Activated CD4-positive, alpha-beta memory T cell treated with anti-CD3 and anti-CD28 coated beads, Interleukin-2, amount 10 ng/mL, durations not matched to agents 7 days and 5 days (primary cell): ENCODE measurements around the gene EFS. TPM values are rescaled to one million over a fixed set of nuclear protein-coding genes. Genes with fewer than 3 reads are reported as not detected.
"Not testable (repeated sequence)": the region's sequence is repeated elsewhere in the genome, so short reads cannot be mapped to it uniquely, and the experiment has no call there.

Experiments
- CTCF ChIA-PET: fragments of 350-600 bp; sonication (Branson Sonifier 250); formaldehyde crosslinking; loops from one replicate; lab custom pipeline; 2021; ENCODE audit warnings: antibody characterized with exemption, inconsistent platforms; lab: Charles Lee
- POLR2A ChIA-PET: fragments of 350-600 bp; sonication (Branson Sonifier 250); formaldehyde crosslinking; loops from one replicate; lab custom pipeline; 2021; ENCODE audit warnings: antibody characterized with exemption; lab: Charles Lee
- DNase-seq: peaks from one replicate; pipeline ENCODE4 v3.0.0-alpha.2; 2020
- H3K27ac Mint-ChIP-seq: one replicate; pipeline ENCODE4 v1.8.0; 2021; ENCODE audit warnings: mild to moderate bottlenecking, mixed read lengths
- H3K27me3 Mint-ChIP-seq: one replicate; pipeline ENCODE4 v1.8.0; 2021; ENCODE audit warnings: mixed read lengths
- H3K36me3 Mint-ChIP-seq: one replicate; pipeline ENCODE4 v1.8.0; 2021; ENCODE audit warnings: low read depth, mixed read lengths
- H3K4me1 Mint-ChIP-seq: one replicate; pipeline ENCODE4 v1.8.0; 2021; ENCODE audit warnings: mixed read lengths
- H3K4me3 Mint-ChIP-seq: one replicate; pipeline ENCODE4 v1.8.0; 2021; ENCODE audit warnings: mild to moderate bottlenecking, mixed read lengths
- H3K9me3 Mint-ChIP-seq: one replicate; pipeline ENCODE4 v1.8.0; 2021; ENCODE audit warnings: mixed read lengths
- total RNA-seq, 2 experiments: library from RNA; stranded (reverse); gene quantifications; one replicate each; pipeline ENCODE4 v1.2.3, GENCODE V29; 2021

EFS gene
- total RNA-seq, 2 experiments from 2014 or later: not detected

DNA sequence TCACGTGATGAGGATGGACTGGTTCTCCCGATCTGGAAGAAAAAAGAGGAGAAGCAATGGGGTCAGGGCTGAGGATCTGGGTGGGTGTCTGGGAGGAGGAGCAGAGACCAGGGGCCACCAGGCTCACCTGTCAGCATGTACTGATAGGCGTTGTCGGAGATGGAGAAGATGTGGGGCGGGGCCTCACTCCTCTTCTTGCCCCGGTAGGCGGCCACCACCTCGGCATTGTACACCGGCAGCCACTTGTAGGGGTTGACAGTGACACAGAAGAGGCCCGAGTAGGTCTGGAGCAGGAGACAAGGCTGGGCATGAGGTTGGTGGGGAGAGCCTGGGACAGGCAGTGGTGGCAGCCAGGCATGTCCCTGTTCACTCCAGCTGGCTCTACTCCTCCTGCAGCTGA, 40.1 kb upstream of the EFS start:
- Mint-ChIP-seq H3K9me3 (no peaks in the 10 kb centered on the region), H3K4me1 (peaks cover 1% of the 10 kb centered on the region), H3K27ac (no peak overlapping the region), H3K36me3 (no peaks in the 10 kb centered on the region), H3K27me3 (peaks cover 2% of the 10 kb centered on the region), H3K4me3 (no peak overlapping the region)
- no peak for DNase-seq
- ChIA-PET POLR2A (no interaction called here), CTCF (no interaction called here)

DNA sequence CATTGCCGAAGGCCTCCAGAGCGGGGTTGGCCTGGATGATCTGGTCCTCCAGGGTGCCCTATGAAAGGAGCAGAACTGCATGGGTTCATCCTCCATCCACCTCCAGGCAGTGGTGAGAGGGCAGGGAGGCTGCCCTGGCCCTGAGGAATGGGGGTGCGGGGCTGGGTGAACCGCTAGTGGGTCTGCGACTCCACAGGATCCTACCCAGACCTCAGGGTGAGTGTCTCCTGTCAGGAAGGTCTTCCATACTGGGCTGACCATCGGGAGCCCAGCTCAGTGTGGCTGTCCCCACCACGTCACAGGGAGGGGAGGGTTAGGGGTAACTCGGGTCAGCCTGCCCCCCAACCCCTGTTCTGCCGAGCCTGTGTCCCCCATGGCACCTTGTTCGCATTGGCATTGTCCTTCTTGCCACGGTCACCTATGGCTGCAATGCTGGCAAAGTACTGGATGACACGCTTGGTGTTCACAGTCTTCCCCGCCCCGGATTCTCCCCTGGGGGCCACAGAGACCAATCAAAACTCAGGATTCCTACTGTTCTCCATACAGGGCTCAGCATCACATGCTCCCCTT, 39.4 kb upstream of the EFS start:
- POLR2A ChIA-PET: no interaction called here
- peaks cover 2% of the 10 kb centered on the region for H3K27me3 Mint-ChIP-seq
- H3K4me1 Mint-ChIP-seq: peaks cover 1% of the 10 kb centered on the region
- no peak for DNase-seq
- H3K36me3 Mint-ChIP-seq: no peaks in the 10 kb centered on the region
- CTCF ChIA-PET: no interaction called here
- no peak overlapping the region for H3K4me3 Mint-ChIP-seq
- no peaks in the 10 kb centered on the region for H3K9me3 Mint-ChIP-seq
- H3K27ac Mint-ChIP-seq: no peak overlapping the region

DNA sequence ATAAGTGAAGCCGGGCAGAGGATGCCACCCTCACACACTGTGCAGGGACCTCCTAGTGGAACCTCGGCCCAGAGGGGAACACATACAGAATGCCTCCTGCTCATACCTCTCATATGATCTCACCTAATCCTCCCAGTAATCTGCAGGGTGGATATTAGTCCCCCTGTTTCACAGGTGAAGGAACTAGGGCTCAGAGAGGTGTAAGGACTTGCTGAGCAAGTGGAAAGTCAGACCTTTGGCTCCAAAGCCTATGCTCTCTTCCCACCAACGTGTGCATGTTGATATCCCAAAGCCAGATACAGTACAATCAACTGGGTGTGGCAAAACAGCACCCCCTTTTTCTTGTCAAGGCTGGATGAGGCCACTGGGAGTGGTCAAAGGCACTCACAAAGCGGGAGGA, 38.9 kb upstream of the EFS start:
- H3K4me1 Mint-ChIP-seq: no peaks in the 10 kb centered on the region
- no peak overlapping the region for H3K27ac Mint-ChIP-seq
- H3K4me3 Mint-ChIP-seq: no peak overlapping the region
- ChIA-PET CTCF (no interaction called here), POLR2A (no interaction called here)
- no peaks in the 10 kb centered on the region for H3K36me3 Mint-ChIP-seq
- no peak for DNase-seq
- no peaks in the 10 kb centered on the region for H3K9me3 Mint-ChIP-seq
- H3K27me3 Mint-ChIP-seq: peaks cover 2% of the 10 kb centered on the region

DNA sequence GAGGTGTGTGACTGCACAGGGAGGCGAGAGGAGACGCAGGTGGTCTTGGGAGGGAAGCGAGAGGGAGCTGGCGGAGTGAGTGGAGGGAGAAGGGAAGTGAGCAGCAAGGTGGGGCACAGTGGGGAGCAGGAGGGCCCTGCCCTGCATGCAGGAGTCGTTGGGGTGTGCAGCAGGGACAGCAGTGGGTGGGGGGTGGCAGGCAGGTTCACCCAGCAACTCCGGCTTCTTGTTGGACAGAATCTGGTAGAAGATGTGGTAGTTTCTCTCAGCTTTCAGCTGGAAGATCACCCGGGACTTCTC, 38.1 kb upstream of the EFS start:
- Mint-ChIP-seq H3K27me3 (peaks cover 2% of the 10 kb centered on the region), H3K9me3 (no peaks in the 10 kb centered on the region), H3K4me3 (no peak overlapping the region), H3K4me1 (no peaks in the 10 kb centered on the region), H3K27ac (no peak overlapping the region), H3K36me3 (no peaks in the 10 kb centered on the region)
- ChIA-PET POLR2A (no interaction called here), CTCF (no interaction called here)
- DNase-seq: no peak

DNA sequence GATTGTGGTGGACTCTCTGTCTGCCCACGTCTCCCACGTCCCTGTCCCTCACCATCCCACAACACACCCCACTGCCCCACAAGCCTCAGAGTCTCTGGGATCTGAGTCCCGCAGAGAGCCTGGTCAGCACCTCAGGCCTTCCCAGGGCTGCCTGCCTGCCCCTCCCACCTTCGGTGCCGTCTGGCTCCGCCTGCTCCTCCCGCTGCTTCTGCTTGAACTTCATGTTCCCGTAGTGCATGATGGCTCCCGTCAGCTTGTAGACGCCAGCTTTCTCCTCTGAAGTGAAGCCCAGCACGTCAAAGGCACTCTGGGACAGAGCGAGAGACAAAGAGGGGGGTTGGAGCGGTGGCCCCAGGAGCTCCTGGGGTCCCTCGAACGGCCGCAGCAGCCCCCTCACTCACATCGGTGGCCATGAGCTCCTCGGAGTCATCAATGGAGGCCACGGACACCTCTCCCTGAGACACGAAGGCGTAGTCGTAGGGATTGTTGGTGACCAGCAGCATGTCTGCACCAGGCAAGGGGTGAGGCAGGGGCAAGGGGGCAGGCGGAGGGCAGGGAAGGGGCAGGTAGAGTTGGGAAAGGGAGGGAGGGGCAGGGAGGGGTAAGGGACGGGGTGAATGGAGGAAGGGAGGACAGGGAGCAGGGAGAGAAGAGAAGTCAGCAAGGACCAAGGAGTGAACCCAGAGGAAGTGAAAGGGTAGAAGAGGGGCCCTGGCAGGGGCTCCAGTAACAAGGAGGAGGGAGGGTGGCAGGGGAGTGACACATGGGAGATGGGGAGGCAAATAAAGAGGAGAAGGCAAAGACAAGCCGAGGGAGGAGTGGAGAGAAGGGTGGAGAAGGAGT, 37.5 kb upstream of the EFS start:
- H3K4me3 Mint-ChIP-seq: no peak overlapping the region
- H3K27ac Mint-ChIP-seq: no peak overlapping the region
- H3K4me1 Mint-ChIP-seq: no peaks in the 10 kb centered on the region
- CTCF ChIA-PET: no interaction called here
- no peaks in the 10 kb centered on the region for H3K27me3 Mint-ChIP-seq
- H3K36me3 Mint-ChIP-seq: no peaks in the 10 kb centered on the region
- DNase-seq: no peak
- POLR2A ChIA-PET: no interaction called here
- H3K9me3 Mint-ChIP-seq: no peaks in the 10 kb centered on the region

DNA sequence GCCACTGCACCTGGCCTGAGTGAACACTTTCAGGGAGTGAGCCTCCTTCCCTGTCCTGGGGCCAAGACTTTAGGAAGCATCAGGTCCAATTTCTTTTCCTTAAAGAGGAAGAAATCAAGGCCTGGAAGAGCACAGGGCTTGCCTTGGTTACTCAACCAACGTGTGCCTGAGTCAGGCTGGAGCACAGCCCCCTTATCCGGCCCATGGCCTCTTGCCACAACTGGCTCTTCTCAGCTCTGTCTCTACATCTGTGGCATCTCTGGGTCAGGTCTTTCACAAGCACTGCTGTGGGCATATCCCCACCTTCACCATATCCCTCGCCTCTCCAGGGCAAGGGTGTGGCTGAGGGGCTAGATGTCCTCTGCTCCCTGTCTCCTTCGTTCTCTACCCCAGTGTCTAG, 36.3 kb upstream of the EFS start:
- ChIA-PET POLR2A (no interaction called here), CTCF (no interaction called here)
- no peak for DNase-seq
- Mint-ChIP-seq H3K9me3 (no peaks in the 10 kb centered on the region), H3K4me1 (no peaks in the 10 kb centered on the region), H3K27ac (no peak overlapping the region), H3K36me3 (no peaks in the 10 kb centered on the region), H3K4me3 (no peak overlapping the region), H3K27me3 (no peaks in the 10 kb centered on the region)

DNA sequence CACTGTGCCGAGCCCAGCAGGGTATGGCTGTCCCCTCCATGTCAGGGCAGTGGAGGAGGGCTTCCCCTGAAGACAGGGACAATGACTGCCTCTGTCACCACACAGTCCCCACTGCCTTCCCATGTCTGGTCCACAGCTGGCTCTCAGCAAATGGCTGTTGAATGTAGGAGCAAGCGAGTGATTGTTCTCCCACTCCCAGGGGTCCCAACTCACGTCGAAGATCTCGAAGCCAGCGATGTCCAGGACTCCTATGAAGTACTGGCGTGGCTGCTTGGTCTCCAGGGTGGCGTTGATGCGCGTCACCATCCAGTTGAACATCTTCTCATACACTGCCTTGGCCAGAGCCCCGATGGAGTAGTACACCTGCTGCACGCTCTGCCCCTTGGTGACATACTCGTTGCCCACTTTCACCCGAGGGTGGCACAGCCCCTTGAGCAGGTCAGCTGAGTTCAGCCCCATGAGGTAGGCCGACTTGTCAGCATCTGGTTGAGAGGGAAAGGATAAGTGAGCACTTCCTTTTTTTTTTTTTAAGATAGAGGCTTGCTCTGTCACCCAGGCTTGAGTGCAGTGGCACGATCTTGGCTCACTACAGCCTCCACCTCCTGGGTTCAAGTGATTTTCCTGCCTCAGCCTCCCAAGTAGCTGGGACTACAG, 35.7 kb upstream of the EFS start:
- H3K4me1 Mint-ChIP-seq, H3K9me3 Mint-ChIP-seq, H3K27me3 Mint-ChIP-seq, DNase-seq, CTCF ChIA-PET, H3K4me3 Mint-ChIP-seq, POLR2A ChIA-PET, H3K27ac Mint-ChIP-seq, H3K36me3 Mint-ChIP-seq: not testable (repeated sequence)

DNA sequence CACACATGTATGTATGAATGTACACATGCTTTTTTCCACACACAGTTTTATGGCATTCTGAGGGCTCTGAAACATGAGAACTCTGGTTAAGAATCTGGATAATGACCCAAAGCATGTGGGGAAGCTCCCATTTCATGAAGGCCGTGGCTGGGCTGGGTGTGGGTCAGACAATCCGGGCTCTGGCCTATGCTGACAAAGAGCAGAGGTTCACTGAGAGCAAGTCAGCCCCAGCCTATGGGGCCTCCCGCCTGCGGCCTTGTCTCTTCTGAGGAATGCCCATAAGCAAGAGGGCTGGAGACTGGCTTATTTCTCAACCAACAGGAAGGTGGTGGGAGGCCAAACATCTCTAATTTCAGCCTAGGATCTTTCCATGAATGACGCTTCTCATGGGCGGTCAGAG, 34.6 kb upstream of the EFS start:
- ChIA-PET POLR2A (no interaction called here), CTCF (no interaction called here)

DNA sequence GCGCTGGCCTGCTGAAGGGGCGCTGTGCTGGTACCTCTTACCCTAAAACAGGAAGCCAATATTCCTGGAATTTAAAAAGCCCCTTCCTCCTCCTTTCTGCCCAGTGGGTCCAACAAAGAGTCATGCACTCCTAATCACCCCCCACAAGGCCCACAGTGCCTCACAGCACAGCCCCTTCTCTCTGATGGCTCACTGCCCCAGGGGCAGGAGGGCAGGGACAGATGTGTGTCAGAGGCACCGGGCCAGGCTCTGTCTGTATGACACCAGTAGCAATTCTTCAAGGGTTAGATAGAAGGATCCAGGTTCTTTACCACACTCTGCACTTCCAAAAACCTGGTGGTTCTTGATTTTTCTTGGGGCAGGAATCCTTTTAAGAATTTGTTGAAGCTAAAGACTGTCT, 34.2 kb upstream of the EFS start:
- H3K27ac Mint-ChIP-seq: no peak overlapping the region
- POLR2A ChIA-PET: no interaction called here
- no peaks in the 10 kb centered on the region for H3K36me3 Mint-ChIP-seq
- CTCF ChIA-PET: no interaction called here
- no peak overlapping the region for H3K4me3 Mint-ChIP-seq
- no peak for DNase-seq
- no peaks in the 10 kb centered on the region for H3K9me3 Mint-ChIP-seq
- no peaks in the 10 kb centered on the region for H3K4me1 Mint-ChIP-seq
- H3K27me3 Mint-ChIP-seq: no peaks in the 10 kb centered on the region

More for the DNA sequence above, 34.6 kb upstream of the EFS start:
- Mint-ChIP-seq H3K36me3 (no peaks in the 10 kb centered on the region), H3K4me3 (no peak overlapping the region), H3K27ac (no peak overlapping the region), H3K27me3 (no peaks in the 10 kb centered on the region), H3K9me3 (no peaks in the 10 kb centered on the region), H3K4me1 (no peaks in the 10 kb centered on the region)
- no peak for DNase-seq

DNA sequence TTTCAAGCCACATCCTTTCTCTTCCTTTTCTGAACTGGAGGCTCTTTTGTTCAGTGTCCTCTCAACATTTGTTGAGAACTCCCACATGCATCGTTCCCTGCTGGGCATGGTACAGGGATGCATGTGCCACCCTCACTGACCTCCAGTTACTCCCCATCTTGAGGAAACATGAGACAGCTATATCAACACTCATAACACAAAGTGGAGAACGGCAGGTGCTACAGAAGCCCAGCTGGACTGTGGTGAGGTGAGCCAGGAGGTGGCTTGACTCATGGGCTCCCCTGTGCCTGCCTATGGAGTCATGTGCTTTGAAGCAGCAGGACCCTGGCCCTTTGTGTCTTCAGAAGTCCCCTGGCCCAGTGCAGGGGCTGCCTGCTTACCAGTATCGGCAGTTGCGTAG, 33.4 kb upstream of the EFS start:
- Mint-ChIP-seq H3K27me3 (peaks cover 4% of the 10 kb centered on the region), H3K27ac (no peak overlapping the region), H3K9me3 (no peaks in the 10 kb centered on the region), H3K4me3 (no peak overlapping the region), H3K36me3 (no peaks in the 10 kb centered on the region), H3K4me1 (no peaks in the 10 kb centered on the region)
- DNase-seq: no peak
- CTCF ChIA-PET: no interaction called here
- POLR2A ChIA-PET: no interaction called here

DNA sequence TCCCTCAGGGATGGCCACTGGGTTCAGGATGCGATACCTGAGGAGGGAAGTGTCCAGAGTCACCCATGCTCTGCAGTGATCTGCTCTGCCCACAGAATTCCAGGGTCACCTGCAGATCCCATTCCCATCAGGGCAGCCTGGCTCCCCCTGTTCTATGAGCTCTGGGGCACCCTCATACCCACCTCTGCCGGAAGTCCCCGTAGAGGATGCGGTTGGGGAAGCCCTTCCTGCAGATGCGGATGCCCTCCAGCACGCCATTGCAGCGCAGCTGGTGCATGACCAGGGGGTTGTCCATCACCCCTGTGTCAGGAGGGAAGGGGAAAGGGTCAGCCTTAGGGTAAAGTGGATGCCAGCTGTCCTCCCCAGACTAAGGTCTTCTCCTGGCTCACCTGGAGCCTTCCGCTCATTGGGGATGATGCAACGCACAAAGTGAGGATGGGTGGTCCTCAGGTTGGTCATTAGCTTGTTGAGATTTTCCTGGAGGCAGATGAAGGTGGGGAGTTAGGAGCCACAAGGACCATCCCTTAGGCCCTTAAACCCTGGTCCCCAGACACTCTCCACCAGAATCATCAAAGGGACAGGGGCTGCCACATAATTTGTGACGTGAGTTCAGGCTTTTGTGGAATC, 31.9 kb upstream of the EFS start:
- POLR2A ChIA-PET: no interaction called here
- CTCF ChIA-PET: no interaction called here
- no peaks in the 10 kb centered on the region for H3K9me3 Mint-ChIP-seq
- no peaks in the 10 kb centered on the region for H3K36me3 Mint-ChIP-seq
- no peak overlapping the region for H3K27ac Mint-ChIP-seq
- DNase-seq: no peak
- H3K4me1 Mint-ChIP-seq: no peaks in the 10 kb centered on the region
- H3K4me3 Mint-ChIP-seq: no peak overlapping the region
- peaks cover 5% of the 10 kb centered on the region for H3K27me3 Mint-ChIP-seq

DNA sequence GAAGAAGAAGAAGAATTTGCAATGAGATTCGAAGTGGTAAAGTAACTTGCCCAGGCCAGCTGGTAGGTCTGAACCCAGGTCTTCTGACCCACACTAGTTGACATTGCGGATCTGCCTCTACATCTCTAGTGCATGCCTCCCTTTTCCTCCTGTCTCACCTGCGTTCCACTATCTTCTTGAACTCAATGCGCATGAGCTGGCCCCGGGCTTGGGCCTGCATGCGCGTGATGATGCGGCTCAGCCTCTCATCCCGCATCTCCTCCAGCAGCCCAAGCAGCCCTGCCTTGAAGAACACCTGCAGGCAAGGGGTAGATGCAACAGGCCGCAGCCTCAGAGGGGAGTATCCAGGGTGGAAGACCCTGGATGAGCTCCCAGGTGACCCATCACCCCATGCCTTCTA, 31.2 kb upstream of the EFS start:
- H3K4me3 Mint-ChIP-seq: no peak overlapping the region
- no peak overlapping the region for H3K27ac Mint-ChIP-seq
- POLR2A ChIA-PET: no interaction called here
- no peaks in the 10 kb centered on the region for H3K9me3 Mint-ChIP-seq
- peaks cover 5% of the 10 kb centered on the region for H3K27me3 Mint-ChIP-seq
- H3K36me3 Mint-ChIP-seq: no peaks in the 10 kb centered on the region
- CTCF ChIA-PET: interaction anchor here (2.0 kb wide), 1 partner anchor 16 kb away, joined by 8 read pairs; no protein-coding TSS in a partner anchor
- no peak for DNase-seq
- H3K4me1 Mint-ChIP-seq: no peaks in the 10 kb centered on the region

DNA sequence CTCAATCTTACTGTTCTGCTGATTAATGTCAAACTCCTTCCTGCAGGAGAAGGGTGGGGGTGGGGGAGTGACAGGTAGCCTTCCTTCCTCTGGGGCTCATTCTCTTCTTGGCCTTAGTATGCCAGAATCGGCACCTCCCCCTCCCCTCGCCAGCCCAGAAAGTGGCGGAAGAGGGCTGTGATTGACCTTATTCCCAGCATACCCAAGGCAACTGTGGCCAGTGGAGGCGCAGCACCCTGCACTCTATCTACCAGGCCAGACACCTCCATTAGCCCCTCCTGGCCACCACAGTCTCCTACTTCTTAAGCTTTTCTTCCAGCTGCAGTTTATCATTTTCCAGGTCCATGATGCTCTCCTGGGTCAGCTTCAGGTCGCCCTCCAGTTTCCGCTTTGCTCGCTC, 27.6 kb upstream of the EFS start:
- Mint-ChIP-seq H3K4me1 (no peaks in the 10 kb centered on the region), H3K27ac (no peak overlapping the region), H3K36me3 (no peaks in the 10 kb centered on the region), H3K9me3 (no peaks in the 10 kb centered on the region), H3K27me3 (peaks cover 5% of the 10 kb centered on the region), H3K4me3 (no peak overlapping the region)
- ChIA-PET POLR2A (interaction anchor here (0.6 kb wide), 1 partner anchor 53 kb away, joined by 3 read pairs; no protein-coding TSS in a partner anchor), CTCF (interaction anchor here (0.6 kb wide), 2 partner anchors 46 to 133 kb away, joined by 3 to 6 read pairs; no protein-coding TSS in a partner anchor)
- no peak for DNase-seq
